Left lobe of liver (tissue), 2 donors: ENCODE results near the gene ANKMY1. TPM values are rescaled to one million over a fixed set of nuclear protein-coding genes. Genes with fewer than 3 reads are reported as not detected.
"Not testable (repeated sequence)": the region's sequence is repeated elsewhere in the genome, so short reads cannot be mapped to it uniquely, and the experiment has no call there.

ENCODE experiments used
- ATAC-seq: fragments of 200-7000 bp; cut with Tn5 transposase; one replicate; pipeline ENCODE4 v1.9.1; 2020; ENCODE audit warnings: mild to moderate bottlenecking, moderate library complexity
- DNase-seq: peaks from one replicate; pipeline ENCODE4 v3.0.0-alpha.2; 2020; ENCODE audit warnings: low spot score
- total RNA-seq: library from RNA; stranded (reverse); gene quantifications from one replicate; pipeline ENCODE4 v1.2.1, GENCODE V29; 2021
- donor health status: DM: no; HTN: no; CAD: no; lungs with moderate emphysema.
- donor health status: DM: no; HTN: yes; CAD: no.

Gene ANKMY1
- total RNA-seq, 1 donor from 2014 or later, result 13.1 TPM

DNA sequence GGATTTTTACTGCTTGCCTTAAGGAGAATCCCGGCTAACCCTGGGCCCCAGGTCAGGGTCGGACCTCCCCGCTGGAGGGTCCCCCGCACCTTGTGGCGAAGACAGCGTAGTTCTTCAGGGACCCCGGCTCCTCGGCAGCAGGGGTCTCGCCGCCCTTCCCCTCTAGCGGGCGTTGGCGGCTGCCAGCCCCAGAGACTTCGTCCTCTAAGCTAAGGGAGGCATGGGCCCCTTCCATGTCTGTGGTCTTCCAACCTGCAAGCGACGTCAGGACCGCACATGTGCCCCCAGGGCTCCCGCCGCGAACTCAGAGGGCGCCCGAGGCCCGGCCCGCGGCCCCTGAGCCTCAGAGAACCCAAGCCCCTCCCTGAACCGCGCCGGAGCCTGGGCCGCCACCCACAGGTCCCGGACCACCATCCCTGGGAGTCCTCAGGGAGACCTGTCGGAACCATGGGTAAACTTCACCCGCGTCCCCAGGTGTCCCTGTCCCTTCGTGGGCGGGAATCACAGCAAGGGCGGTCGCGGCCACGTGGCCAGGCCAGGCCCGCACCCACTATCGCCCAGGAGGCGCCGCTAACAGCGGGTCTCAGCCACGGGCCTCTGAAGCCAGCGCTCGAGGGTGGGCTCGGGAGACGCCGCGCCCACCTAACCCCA lies 562 bp downstream of the ANKMY1 start:
- ATAC-seq, result no peak

GRCh38 chr2:240556553-240557100 lies 1.2 kb downstream of the ANKMY1 start:
- DNase-seq (no peak), ATAC-seq (no peak)

More for the DNA sequence above, 562 bp downstream of the ANKMY1 start:
- DNase-seq, result peak; percentile 48

GRCh38 chr2:240555541-240556250 lies 2.1 kb downstream of the ANKMY1 start:
- DNase-seq (no peak), ATAC-seq (no peak)

DNA sequence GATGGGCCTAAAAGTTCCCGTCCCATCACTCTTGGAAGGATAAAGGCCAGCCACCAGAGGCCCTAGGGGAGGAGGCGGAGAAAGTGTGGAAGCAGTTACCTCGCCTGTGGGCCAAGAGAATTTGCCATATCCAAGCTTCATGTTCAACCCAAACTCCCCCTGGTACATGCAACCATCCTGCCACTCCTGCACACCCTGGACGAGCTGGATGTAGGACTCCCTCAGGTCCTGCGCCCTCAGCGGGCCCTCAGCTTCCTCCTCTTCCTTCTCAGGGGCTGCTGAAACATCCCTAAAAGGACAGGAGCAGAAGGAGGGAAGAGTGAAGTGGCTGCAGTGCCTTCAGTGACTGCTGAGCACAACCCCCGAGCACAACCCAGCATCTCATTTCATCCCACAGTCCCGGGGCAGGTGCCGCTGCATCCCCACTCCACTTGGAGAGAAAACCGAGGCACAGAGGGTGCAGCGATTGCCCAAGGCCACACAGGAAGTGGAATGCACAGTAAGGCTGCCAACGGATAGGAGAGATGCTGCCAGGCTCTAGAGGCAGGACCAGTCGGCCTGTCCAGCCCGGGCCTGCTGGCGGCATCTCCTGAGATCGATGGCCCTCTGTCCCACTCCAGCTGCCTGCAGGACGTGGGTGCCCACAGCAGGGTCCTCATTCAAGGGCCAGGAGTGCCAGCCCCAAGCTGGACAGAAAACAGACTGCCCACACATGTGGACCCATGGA lies 2.9 kb downstream of the ANKMY1 start:
- ATAC-seq (no peak), DNase-seq (no peak)

DNA sequence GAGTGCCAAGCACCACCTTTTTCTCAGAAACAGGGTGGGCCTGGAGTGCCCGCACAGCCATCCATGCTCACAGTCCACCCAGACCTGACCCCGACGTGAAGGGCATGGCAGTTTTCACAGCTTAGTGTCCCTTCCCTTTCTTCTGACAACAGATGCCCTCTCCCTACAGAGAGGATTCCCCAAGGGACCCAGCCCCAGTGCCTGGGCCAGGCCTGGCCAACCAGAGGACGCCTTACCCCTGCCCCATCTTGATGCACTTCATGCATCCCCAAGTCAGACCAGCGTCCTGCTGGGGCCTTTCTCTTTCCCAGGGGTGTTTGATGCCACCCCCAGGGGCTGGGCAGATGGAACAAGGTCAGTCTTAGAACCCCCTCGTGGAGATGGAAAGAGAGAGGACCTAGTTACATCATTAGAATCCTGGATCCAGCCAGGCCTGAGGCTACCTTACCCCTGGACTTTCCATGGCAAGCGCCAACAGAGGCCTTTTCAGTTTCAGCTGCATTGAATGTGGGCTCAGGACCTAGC lies 3.8 kb downstream of the ANKMY1 start:
- ATAC-seq (no peak), DNase-seq (no peak)

DNA sequence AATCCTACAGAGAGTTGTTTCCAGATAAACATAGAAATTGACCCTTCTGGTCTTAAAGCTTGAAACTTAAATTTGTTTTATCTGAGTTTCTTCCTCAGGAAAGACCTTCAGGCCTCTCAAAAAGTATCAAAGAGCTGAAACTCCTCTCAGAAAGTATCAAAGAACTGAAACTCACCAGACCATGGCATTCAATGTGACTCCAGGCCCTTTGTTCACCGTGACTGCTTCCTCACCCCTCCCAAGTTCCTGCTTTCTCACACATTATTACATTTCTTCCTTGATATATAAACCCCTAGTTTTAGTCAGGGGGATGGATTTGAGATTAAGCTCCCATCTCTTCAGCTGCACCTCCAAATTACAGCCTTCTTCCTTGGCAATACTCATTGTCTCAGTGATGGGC lies 6.0 kb downstream of the ANKMY1 start:
- no peak for DNase-seq
- no peak for ATAC-seq

DNA sequence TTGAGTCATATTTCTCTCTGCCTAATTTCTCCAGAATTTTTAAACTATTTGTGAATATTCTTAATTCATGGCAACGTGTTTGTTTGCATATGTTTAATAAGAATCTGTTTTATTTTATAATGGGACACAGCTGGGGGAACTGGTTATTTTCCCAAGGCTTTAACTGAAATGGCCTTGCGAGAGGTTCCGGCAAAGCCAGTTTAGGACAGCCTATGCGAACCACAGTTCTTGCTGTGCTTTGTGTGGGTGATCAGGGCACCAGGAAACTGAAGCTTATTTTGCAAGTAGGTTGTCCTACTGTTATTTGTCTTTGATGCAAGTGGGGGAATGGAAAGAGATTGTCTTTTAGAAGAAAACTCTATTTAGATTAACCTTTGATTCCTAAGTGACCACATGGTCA lies 6.5 kb downstream of the ANKMY1 start:
- no peak for DNase-seq
- ATAC-seq, result no peak

DNA sequence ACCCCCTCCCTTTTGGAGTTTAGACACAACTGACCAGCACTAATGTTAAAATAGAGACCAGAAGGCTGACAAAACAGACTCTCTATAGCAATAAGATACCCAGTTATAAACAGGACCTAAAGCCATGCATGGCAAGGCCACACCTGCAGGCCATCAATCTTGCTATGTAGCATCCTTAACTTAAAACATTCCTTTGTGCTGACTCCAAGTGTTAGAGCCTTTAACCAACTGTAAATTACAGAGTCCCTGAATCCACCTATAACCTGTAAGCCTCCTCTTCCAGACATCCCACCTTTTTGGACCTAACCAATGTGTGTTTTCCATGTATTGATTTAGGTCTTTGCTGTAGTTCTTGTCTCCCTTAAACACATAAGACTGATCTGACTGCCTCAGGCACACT lies 17.9 kb downstream of the ANKMY1 start:
- DNase-seq (no peak), ATAC-seq (no peak)

DNA sequence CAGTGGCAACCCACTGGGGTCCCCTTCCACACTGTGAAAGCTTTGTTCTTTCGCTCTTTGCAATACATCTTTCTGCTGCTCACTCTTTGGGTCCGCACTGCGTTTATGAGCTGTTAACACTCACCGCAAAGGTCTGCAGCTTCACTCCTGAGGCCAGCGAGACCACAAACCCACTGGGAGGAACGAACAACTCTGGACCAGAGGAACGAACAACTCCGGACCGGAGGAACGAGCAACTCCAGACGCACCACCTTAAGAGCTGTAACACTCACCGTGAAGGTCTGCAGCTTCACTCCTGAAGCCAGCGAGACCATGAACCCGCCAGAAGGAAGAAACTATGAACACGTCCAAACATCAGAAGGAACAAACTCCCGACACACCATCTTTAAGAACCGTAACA lies 18.7 kb downstream of the ANKMY1 start:
- ATAC-seq, DNase-seq: not testable (repeated sequence)

- ATAC-seq, result no peak
- no peak for DNase-seq
These were observed 19.6 kb downstream of the ANKMY1 start for GRCh38 chr2:240538031-240538780.

- no peak for DNase-seq
- ATAC-seq, result no peak
These were observed 25.6 kb downstream of the ANKMY1 start for GRCh38 chr2:240532031-240532775.

- DNase-seq (no peak), ATAC-seq (no peak)
These were observed 26.8 kb downstream of the ANKMY1 start for GRCh38 chr2:240531038-240531437.

- no peak for ATAC-seq
These were observed 27.6 kb downstream of the ANKMY1 start for GRCh38 chr2:240530181-240530580.

DNA sequence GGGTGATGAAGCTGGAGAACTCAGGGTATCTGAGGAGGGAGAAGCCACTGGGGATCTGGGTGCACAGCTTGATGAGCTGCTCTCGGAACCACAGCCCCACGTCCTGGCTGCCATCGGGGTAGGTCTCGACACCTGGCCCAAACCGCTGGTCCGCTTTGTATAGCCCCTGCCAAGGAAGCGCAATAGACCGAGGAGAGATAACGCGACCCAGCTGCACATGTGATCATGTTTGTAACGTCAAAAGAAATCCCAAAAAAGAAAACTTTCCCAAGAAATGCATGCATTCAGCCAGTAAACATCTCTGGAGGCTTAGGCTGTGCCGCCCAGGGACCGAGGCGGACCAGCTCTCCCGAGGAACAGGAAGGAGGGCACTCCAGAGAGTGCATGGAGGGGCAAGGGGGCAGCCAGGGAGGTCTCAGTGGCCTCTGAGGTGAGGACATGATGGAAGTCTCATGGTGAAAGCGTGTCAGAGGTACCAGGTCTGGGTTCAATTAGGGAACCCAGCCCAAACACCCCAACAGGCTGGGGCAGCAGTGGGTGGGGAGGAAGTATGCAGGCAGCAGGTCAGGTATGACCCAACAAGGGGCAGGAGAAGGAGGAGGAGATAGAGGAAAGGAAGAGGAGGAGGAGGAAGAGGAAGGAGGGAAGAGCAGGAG lies 28.3 kb downstream of the ANKMY1 start:
- no peak for ATAC-seq
- DNase-seq, result no peak

More at GRCh38 chr2:240530181-240530580, 27.6 kb downstream of the ANKMY1 start:
- no peak for DNase-seq

DNA sequence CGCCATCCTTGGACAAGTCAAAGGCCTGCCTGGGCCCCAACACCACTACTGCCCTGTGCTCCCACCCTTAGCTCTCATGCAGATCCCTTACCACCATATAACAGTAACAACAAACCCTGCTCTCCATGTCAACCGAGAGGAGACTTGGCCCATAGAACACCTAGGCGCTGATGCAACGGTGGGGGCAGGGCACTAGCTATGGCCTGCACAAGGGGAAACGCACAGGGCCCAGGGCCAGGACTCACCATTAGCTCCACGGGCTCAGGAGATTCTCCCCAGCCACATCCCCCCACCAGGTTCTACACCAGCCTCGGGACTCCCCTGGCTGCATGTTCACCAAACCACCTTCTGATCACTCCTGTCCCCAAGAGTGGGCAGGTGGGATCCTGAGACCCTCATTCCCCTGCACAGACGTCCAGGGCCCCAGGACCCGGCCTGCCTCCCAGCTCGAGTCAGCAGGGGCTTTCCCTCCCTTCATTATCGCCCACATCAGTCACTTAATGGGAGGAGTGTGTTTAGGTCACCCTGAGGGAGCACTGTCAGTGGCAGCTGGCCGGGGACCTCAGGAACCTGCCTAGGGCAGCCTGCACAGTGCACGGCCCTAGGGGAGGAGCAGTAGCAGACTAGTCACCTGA lies 29.3 kb downstream of the ANKMY1 start:
- ATAC-seq, result no peak
- DNase-seq, result no peak

- no peak for DNase-seq
These were observed 30.5 kb downstream of the ANKMY1 start for GRCh38 chr2:240527153-240527750.

DNA sequence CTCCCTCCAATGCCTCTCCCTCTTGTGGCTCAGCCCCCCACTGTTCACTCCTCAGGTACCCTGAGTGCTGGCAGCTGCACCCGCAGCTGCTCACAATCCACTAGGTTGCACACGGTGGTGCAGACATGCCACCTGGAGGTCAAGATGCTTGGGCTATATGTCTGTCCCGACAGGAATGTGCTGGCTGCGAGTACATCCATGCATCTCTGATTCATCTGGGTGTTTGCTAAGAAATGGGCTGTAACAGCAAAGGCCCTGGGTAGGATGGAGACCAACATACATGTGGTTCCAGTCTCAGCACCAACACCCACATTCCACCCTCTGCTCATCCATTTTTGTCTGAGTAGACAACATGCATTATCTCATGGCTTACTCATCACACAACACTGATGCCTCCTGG lies 31.3 kb downstream of the ANKMY1 start:
- DNase-seq (no peak), ATAC-seq (no peak)

More at GRCh38 chr2:240527153-240527750, 30.5 kb downstream of the ANKMY1 start:
- ATAC-seq, result no peak

DNA sequence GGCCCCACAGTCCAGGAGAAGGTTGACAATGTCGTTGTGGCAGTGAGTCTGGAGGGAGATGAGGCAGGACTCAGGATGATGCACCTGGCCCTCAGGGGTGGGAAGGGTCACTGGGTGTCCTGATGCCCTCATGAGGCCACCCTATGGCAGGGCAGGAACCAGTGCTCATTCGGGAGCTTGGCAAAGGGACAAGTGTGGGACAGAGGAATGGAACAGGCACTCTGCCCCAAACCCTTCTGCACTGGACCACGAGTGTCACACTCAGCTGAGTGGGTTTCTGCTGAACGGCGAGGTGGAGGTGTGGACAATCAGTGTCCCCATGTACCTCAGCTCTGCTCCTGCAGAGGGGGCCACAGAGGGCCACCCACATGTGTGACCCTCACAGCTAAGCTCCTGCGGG lies 32.0 kb downstream of the ANKMY1 start:
- no peak for ATAC-seq
- no peak for DNase-seq
